Fibroblast of skin of left biceps (primary cell): ENCODE results near the gene MSH3.

Source experiments
- DNase-seq, 2 experiments: peaks; one replicate each; pipeline ENCODE4 v3.0.0-alpha.2; 2013; ENCODE audit warnings: low read depth in 2 of 2

MSH3 gene

DNA sequence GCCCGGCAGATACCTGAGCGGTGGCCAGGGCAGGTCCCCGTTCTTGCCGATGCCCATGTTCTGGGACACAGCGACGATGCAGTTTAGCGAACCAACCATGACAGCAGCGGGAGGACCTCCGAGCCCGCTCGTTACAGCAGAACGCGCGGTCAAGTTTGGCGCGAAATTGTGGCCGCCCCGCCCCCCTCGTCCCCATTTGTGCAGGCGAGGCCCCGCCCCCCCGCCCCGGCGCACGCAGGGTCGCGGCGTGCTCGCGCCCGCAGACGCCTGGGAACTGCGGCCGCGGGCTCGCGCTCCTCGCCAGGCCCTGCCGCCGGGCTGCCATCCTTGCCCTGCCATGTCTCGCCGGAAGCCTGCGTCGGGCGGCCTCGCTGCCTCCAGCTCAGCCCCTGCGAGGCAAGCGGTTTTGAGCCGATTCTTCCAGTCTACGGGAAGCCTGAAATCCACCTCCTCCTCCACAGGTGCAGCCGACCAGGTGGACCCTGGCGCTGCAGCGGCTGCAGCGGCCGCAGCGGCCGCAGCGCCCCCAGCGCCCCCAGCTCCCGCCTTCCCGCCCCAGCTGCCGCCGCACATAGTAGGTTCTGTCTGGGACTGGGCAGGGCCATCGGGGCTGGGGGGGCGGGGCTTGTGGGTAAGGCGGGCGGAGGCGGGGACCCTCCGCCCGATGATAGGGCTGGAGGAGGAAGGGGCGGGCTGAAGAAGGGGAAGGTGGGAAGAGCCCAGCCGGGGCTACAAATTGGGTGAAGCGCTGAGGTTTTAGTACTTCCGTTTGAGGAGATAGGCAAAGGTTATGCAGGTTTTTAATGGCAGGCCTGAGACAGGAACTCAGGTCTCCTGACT is at the start of gene MSH3, which contains the start of gene DHFR:
Gene MSH3 (plus strand): TSS at position 262 of the 840 bp plus-strand sequence. CDS start 76 bp downstream, at position 338.
Gene DHFR (minus strand): TSS at position 593 of the 840 bp plus-strand sequence. CDS start 494 bp downstream, at position 99.
- peak; percentile 68 for DNase-seq

DNA sequence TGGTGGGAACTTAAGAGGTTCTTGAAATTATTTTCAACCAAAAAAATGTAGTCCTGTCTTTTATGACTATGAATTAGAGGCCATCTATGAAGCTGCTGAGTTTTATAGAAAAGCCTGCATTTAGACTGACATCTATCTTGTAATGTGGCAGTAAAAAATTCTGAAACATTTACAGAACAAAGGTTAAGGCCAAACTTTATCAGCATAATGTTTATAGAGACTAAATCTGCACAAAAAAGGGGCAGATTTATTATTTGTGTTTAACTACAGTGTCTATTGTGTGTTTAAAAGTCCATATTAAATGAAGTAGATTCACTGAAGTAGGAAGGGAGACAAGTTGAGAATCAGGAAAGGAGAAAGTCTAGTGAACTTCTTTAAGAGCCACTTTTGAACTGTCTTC is 47.1 kb upstream of the MSH3 start:
- no peak for DNase-seq

DNA sequence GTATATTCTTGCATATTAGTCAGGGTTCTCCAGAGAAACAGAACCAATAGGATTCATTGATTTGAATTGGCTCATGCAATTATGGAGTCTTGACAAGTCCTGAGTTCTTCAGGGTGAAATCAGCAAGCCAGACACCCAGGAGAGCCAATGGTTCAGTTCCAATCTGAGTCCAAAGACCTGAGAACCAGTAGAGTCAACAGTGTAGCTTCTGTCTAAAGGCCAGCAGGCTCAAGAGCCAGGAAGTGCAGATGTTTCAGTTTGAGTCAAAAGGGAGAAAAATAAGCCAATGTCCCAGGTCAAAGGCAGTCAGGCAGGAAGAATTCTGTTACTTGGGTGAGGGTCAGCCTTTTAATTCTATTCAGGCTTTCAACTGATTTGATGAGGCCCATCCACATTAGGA is 46.6 kb upstream of the MSH3 start:
- no peak for DNase-seq

DNA sequence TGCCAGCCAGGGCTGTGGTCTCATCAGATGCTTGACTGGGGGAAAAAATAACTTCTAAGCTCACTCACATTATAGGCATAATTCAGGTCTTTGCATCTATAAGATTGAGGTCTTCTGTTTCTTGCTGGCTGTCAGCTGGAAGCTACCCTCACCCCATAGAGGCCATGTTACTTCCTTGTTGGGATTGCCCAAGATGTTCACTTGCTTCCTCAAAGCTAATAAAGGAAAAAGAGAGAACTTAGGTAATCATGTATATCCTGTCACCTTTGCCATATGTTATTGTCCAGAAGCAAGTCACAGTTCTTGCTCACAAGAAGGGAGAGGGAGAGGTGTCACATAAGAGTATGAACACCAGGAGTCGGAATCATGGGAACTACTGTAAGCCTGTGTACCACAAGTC is 45.7 kb upstream of the MSH3 start:
- DNase-seq = no peak

DNA sequence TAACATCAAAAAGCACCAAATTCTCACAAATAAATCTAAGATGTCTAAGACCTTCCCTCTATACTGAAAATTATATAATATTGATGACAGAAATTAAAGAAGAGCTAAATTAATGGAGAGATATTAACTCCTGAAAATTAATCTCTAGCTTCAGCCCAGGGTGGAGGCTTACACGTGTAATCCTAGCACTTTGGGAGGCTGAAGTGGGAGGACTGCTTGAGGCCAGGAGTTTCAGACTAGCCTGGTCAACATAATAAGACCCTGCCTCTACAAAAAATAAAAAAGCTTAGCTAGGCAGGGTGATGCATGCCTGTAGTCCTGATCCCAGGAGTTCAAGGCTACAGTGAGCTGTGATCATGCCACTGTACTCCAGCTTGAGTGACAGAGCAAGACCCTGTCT is 44.8 kb upstream of the MSH3 start:
- DNase-seq = no peak

DNA sequence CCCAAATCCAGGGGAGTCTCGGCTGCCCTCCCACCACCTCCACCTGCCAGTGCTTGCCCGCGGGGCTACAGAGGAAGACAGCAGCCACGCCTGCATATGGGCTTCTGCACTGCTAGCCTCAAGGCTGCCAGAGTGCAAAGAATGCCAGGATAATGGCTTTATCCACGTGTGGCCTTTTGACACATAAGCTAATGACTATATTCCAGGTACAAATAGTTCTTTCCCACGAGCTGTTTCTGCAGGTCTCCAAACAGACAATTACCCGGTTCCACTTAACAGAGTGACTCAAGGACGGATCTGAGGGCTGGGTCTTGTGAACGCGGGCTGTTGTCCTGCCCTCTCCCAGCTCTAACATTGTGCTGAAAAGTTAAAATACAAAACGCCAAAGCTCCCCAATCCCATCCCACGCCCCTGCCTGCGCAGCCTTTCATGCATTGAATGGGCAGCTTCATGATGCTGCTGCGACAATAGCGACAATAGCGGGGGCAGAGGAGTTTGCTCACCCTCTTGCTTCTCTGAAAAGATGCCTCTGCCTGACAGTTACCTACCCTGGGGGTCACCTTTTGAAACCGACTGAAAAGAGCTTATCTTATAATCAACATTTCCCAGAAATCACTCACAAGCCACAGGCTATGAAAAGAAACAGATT is 39.1 kb upstream of the MSH3 start:
- no peak for DNase-seq

DNA sequence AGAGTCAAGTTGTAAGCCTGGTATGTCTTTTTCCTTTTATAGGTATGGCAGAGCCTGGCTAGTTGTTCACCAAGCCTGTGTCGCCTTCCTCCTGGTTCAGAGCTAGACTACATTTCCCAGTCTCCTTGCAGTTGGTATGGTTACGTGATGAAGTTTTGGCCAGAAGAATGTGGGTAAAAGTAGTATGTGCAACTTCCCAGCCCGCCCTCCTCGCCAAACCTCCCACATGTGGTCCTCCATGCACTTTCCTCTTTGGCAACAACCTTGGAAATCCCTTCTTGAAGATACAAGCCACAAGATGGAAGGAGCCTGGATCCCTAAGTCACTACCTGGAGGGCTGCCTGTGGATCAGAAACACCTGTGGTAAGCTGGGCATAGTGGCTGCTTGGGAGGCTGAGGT is 36.0 kb upstream of the MSH3 start:
- no peak for DNase-seq

DNA sequence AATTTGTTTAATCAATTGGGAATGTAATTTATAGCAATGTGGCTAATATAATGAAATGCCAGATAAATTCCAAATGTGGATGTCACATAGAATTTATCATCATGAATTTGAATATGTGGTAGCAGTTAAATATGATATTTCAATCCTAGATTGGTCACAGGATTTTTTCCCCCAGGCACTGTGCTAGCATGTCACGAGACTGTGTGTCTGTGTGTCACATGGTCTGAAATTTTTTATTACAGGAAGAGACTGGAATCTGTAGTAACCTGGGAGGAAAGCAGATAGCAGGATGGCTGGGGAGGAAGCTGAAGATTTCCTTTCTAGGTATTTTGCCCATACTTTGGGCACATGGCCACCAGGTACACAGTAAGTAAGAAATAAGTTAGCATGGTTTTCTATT is 35.4 kb upstream of the MSH3 start:
- DNase-seq = no peak

DNA sequence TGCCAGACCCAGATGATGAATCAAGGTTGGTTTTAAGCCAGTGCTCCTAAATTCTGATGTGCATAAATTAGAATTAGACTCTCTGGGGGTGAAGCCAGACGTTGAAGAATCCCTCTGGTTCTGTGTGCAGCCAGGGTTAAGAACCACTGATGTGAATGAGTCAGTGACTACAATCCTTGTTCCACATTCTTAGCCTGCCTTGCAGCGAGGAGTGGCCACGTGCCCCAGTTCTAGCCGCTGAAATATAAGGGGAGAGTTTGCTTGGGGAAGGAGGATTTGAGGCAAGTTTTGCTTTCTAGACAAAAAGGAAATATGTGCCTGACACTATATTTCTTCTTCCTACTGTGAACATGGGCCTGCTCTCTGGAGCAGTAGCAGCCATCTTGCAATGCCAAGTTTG is 34.2 kb upstream of the MSH3 start:
- no peak for DNase-seq

DNA sequence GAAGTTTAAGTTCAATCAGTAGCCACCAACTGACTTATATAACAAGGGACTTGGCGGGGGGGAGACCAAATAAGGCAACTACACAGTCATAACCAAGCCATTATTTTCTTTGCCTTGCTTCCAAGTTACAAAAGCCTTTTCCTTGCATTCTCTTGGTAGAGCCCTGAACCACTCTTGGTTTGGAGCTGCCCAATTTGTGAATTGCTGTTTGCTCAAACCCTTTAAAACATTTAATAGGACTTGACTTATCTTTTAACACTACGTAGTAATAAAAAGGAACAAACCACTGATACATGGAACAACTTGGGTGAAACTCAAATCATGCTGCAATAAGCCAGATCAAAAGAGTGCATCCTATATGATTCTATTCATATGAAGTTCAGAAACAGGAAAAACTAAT is 31.7 kb upstream of the MSH3 start:
- DNase-seq = no peak

DNA sequence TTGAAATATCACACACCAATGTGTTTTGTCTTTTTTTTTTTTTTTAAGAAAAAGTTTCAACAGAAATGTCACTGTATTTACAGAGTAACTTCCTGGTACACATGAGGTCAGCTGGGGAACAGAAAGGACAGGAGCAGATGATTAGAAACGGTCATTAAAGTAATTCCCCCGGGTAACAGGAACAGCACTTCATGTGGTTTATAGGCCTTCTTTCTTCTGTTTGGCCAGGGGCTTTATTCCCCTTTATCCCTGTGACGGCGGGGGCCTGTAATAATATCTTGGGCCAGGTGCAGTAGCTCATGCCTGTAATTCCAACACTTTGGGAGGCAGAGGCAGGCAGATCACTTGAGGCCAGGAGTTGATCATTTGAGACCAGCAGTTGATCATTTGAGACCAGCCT is 30.5 kb upstream of the MSH3 start:
- DNase-seq = no peak

DNA sequence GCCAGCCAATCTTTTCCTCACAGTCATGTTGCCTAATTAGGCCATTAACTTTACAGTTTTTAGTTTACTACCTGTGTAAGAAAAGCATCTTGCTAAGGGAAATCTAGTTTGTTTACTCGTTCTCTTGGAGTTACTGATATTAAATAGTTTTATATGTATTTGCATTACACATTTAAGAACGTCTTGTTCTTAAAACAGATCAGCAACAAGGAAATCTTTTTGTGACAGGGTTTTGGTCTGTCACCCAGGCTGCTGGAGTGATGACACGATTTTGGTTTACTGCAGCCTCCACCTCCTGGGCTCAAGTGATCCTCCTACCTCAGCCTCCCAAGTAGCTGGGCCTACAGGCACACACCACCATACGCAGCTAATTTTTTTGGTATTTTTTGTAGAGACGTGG is 29.2 kb upstream of the MSH3 start:
- DNase-seq = no peak

DNA sequence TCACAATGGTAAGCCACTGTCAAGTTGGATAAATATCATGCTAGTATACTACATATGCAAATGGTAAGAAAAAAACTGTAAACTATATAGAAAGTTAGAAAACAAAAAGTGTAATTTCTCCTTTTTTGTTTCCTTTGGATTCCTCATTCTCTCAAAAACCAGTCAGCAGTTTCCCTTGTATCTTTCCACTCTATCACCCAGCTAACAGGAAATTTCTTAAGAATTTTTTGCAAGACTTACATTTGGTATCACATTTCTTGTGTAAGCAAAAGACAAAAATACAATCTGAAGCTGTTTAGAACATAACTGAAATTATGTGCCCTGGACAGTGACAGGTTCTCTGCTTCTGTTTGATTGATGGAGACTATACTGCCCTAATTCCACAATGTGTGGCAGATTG is 25.2 kb upstream of the MSH3 start:
- DNase-seq = no peak

DNA sequence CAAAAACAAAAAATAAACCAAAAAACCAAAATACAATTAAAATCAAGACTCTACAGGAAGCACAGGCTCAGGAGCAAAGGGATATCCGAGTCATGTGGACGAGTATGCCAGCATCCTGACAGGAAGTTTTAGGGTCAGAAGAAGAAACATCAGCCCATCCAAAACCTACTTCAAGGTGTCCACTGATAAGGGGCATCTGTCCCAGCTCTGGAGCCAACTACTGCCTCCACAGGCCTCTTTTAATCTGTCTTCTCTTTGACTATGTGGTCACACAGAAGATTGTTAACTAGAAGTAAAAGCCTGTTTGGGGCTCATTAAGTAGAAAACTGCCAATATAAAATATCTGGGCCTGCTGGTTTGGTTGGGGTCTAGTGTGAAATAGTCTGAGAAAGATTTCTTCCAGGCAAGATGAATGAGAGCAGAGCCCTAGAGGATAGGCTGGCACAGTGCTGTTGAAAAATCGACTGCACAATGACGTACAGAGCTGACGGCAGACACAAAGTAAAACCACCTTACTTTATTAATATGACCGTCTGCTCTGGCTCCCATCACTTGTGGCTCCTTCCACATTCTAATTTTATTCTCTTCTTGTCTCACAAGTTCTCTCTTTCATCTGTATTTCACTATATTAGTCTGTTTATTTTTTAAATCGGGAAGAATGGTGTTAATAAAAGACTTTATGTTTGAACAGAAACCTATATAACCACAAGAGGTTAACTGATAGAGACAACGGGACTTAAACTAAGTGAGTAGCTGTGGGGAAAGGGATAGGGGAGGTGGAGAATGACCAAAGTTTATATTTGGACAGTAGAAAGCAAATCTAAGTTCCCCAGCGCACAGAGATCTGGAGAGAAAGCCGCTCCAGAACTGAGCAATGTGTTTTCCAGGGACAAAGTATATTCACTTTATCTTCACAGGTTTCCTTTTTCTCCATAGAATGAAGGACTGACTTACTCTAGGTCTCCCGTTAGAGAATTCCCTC is 22.9 kb upstream of the MSH3 start:
- no peak for DNase-seq

DNA sequence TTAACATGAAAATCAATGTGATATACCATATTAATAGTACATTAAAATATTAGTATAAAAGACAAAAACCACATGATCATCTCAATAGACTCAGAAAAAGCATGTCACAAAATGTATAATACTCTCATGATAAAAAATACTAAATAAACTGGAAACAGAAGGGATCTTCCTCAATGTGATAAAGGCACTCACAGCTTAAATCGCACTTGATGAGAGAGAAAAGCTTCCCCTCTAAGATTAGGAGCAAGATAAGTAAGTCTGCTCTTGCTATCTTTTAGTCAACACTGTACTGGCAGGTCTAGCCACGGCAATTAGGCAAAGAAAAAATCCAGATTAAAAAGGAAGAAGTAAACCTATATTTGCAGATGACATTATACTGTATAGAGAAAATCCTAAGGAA is 21.8 kb upstream of the MSH3 start:
- no peak for DNase-seq

DNA sequence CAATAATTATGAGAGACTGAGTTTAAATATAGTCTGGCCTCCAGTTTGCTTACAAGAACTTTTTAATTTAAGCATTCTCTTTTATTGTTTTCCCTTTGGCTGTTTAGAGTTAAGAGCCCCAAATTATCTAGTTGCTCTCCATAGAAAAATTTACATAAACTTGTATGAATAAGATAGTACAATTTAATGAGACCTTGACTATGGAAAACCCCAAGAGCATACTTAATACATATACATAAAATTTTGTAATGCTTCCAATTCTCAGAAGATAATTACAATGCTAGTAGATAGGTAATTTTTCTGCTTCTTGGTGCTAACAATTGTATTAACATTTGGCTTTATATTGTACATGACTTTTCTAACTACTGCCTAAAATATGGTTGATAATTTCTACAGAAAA is 20.3 kb upstream of the MSH3 start:
- DNase-seq = no peak

DNA sequence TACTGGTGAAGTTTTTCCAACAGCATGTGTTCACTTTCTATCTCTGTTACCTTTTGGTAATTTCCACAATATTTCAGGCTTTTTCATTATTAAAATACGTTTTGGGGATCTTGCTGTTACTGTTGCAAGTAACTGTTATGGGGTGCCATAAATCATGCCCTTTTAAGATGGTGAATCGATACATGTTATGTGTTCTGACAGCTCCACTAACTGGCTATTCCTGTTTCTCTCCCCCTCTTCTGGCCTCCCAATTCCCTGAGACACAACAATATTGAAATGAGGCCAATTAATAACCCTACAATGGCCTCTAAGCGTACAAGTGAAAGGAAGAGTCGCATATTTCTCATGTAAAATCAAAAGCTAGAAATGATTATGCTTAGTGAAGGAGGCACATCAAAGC is 13.1 kb upstream of the MSH3 start:
- no peak for DNase-seq

DNA sequence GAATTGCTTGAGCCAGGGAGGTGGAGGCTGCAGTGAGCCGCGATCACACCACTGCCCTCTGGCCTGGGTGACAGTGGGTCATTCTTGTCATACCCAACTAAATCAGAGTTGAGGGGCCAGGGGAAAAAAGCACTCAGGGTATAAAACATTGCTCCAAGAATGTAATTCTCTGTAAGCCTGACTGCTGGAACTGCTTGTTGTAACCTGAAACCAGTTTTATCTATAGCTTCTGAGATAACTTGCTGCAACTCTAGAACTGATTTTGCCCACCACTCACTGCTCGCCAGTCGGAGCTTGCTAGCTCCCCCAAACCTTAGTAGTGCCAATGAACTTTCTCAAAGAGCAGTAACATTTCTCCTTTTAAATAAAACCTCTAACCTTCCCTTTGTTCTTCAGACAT is 9.6 kb upstream of the MSH3 start:
- no peak for DNase-seq

DNA sequence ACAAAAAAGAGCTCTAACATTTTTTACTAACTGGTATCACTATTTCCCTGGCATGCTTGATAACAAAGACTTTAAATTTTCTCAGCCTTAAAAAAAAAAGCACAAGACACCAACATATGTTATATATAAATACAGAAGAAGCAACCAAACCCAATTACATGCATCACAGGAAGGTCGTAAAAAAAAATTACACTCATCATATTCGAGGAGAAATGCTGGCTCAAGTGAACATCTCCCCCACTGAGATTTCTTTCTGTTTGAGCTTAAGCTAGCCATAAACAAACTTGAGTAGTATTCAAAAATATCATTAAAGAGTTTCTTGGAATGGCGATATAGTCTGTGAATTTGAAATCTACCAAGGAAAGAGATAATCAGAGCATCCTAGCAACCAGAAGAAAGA is 7.5 kb upstream of the MSH3 start:
- DNase-seq = no peak

DNA sequence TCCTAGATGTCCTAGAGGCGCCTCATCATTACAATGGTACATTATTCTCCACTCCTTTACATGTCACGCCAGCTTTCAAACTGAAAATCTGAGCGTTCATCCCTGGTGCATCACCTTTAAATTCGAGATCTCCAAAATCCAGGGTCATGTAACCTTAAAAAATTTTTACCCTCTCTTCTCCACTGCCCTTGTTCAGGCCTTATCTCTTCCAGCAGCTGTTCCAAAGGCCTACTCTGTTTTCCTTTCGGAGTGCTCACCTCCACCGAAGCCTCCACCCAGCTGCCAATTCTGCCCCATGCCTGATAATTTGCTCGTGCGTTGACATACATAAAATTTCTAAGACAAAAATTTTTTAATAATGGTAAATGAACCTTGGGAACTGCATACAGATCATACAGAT is 950 bp upstream of the MSH3 start:
- DNase-seq = no peak

DNA sequence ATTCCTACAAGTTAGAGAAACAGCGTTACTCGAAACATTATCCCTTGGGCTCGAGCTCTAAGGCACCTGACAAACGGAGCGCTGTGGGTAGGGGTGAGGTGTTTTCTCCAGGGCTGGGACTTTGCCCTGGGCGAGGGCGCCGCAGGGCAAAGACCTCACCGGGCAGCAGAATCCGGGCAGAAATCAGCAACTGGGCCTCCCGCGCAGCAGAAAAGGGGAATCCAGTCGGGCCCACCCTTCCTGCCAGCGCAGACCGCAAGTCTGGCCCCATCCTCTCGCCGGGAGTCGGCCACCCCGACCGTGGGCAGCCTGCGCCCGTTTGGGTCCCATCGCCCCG is 430 bp upstream of the MSH3 start:
- DNase-seq = no peak

DNA sequence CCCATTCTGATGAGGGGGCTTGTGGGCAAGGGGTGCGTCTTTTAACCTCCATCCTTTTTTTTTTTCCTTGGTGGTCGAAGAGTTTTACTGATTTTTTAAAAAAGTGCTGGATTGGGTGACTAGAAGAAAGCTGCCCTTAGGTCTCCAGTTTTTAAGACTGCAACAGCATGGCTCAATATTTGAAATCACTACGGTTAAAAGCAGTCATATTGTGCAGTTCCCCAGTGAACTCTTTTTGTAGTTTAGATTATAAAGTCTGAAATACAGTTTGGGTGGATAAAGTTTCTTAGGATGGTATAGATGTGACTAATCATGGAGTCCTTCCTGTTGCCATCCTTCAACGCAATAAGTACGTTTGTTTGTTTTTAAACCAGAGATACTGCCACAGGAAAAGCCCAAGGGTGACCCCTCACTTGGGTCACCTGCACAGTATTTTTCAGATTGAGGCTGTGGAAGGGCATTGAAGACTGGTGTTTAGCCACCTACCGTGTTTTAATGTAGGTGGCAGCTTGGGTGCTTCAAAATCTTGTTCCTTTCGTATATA is 851 bp downstream of the MSH3 start:
- no peak for DNase-seq
